GM12873 (cell line): ENCODE data around the gene IFNA6.

Experiments
- CTCF ChIP-seq: IDR thresholded peaks from 2 replicates; pipeline ENCODE4 v1.5.1; 2012; ENCODE audit warnings: low read depth, mild to moderate bottlenecking, moderate library complexity, low read length, control low read depth; ENCODE audit not compliant: insufficient read depth; ENCODE audit errors: missing control alignments

Gene IFNA6

GRCh38 chr9:21381448-21382339, 31.0 kb upstream of the IFNA6 start:
- TF ChIP-seq CTCF, result no peak

DNA sequence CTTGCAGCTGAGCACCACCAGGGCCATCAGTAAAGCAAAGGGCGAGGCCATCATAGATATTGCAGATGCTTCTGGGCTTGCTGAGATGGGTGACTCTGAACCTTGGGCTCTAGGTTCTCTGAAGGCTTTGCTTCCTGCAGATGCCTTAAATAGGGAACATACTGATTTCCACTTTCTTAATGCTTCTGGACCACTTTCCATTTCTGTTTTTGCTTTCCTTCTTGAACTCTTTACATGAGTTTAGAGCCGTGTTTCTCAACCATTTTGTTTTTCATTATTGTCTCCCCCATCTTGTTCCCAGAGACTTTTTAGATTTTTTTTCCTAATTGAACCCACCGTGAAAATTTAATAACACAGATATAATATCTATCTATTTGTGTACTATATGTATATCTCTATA, 17.3 kb upstream of the IFNA6 start, which contains the start of gene IFNA13:
IFNA13 (minus strand) TSS at position 101 of the 400 bp plus-strand sequence; CDS start at position 54, 47 bp downstream.
- TF ChIP-seq CTCF, result no peak

DNA sequence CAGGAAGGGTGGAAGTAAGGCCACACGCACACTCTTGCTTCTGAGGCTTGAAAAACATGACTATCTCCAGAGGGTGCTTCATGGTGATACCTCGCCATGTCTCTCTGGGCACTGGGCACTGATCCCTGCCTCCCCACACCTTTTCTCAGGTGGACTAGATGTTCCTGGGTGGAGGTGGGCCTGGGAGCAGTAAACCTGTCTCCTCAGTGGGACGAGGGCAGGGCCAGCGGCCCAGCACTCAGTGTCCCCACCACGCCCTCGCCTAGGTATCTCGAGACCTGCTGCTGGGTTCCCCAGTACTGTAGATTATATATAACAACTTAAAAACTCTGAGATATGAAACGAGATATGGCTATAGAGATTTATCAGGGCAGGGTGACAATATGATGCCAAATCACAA, 11.6 kb upstream of the IFNA6 start:
- no peak for TF ChIP-seq CTCF

GRCh38 chr9:21357479-21358460, 7.1 kb upstream of the IFNA6 start:
- TF ChIP-seq CTCF, result no peak

GRCh38 chr9:21348430-21348970, 2.2 kb downstream of the IFNA6 start:
- TF ChIP-seq CTCF, result no peak

DNA sequence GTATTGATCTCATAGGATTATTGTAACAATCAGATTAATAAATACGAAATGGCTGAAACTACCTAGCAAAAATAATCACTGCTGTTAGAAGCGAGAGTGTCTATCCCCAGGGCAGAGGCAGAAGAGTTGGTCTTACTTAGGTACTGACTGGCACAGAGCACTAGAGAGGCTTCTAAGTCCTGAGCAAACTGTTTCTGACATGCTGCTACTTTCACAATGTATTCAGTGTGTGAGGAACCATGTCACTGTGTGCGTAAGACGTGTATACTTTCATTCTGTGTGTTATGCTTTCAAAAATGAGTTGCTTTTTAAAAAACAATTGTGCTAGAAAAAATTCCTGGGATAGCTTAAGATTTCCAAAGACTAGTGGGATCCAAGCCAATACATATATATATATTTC, 10.0 kb downstream of the IFNA6 start:
- TF ChIP-seq CTCF, result no peak

DNA sequence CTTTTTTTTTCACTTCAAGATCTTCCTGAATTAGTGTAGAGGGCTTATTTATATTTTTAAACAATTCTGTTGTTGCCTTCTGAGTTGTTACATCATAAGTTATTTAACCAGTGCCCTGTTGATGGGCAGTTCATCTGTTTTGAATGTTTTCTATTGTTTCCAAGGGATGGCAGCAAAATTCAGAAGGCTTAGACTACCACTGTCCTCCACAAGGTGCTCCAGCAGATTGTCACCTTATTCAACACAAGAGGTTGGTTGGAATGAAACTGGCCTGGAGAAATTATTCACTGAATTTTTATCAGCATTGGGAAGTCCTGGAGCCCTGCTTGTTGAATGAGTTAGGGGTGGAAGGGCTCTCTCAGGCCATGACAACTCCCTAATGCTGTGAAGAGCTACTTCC, 14.2 kb downstream of the IFNA6 start:
- TF ChIP-seq CTCF, result no peak
